Suprapubic skin (tissue), 4 donors: ENCODE results near the gene MYLK4. TPM values are rescaled to one million over a fixed set of nuclear protein-coding genes. Genes with fewer than 3 reads are reported as not detected.
A peak's percentile ranks its signal among the peaks of the same experiment; 100 is the strongest.

Source experiments
- DNase-seq, 2 donors: peaks; one replicate each; pipeline ENCODE4 v3.0.0-alpha.2; 2019; ENCODE audit warnings: low spot score in 2 of 2
- H3K27ac ChIP-seq: fragments of 200-600 bp; sonication (generic); one replicate; pipeline ENCODE4 v1.5.1; 2019
- H3K27me3 ChIP-seq: fragments of 200-600 bp; sonication (generic); one replicate; pipeline ENCODE4 v1.5.1; 2019
- H3K36me3 ChIP-seq: fragments of 200-600 bp; sonication (generic); one replicate; pipeline ENCODE4 v1.5.1; 2019
- H3K4me1 ChIP-seq: fragments of 200-600 bp; sonication (generic); one replicate; pipeline ENCODE4 v1.5.1; 2019
- H3K4me3 ChIP-seq: fragments of 200-600 bp; sonication (generic); one replicate; pipeline ENCODE4 v1.5.1; 2019; ENCODE audit warnings: mild to moderate bottlenecking
- H3K9me3 ChIP-seq: fragments of 200-600 bp; sonication (generic); one replicate; pipeline ENCODE4 v1.5.1; 2019
- CTCF ChIP-seq, 2 donors: fragments of 200-600 bp in 1 of 2; fragments of 450-650 bp in 1 of 2; sonication (generic) in 1 of 2; IDR thresholded peaks; one replicate each; pipeline ENCODE4 v1.5.1; 2016 to 2019; ENCODE audit warnings: antibody characterized with exemption in 2 of 2, mild to moderate bottlenecking in 1 of 2, moderate library complexity in 1 of 2
- EP300 ChIP-seq: sonication (generic); formaldehyde crosslinking; IDR thresholded peaks from one replicate; pipeline ENCODE4 v1.6.1; 2017; ENCODE audit warnings: antibody characterized with exemption
- POLR2A ChIP-seq, 2 donors: fragments of 450-650 bp; IDR thresholded peaks; one replicate each; pipeline ENCODE4 v1.6.1; 2017; ENCODE audit warnings: antibody characterized with exemption in 2 of 2, mild to moderate bottlenecking in 2 of 2, moderate library complexity in 2 of 2
- POLR2AphosphoS5 ChIP-seq, 3 donors: sonication (generic); formaldehyde crosslinking; IDR thresholded peaks; one replicate each; pipeline ENCODE4 v1.6.1; 2017; ENCODE audit warnings: antibody characterized with exemption in 3 of 3
- WGBS: methylation state at CpG from one replicate; pipeline ENCODE4 v1.1.5; 2018; 5-methylcytosine and 5-hydroxymethylcytosine counted together
- total RNA-seq, 4 donors: library from RNA; depleted of rRNA; stranded (reverse); fragments of >200 nt; gene quantifications; one replicate each; pipeline ENCODE4 v1.1.0, GENCODE V29; 2016

Gene MYLK4
- total RNA-seq, 4 donors from 2014 or later = 1.8 to 6.6 (median 3.5) TPM

DNA sequence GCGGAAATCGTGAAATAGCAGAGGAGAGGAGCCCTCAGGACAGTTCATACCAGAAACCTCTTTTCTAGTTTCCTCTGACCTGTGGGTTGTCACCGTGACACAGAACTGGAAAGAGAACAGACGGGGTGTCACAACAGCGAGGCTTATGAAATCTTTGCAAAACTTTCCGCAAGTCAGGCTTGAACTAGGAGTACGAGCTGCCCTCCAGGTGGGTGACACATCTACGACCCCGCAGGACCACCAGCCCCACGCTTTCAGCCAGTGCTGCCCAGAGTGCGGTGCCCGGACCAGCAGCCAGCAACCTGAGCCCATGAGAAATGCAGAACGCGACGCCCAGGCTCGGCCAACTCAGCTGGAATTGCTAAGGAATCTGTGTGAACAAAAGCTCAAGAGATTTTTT, 45.2 kb upstream of the MYLK4 start:
- Histone ChIP-seq H3K36me3 (no peaks in the 10 kb centered on the region), H3K27me3 (no peaks in the 10 kb centered on the region), H3K4me1 (peaks cover 29% of the 10 kb centered on the region), H3K4me3 (no peak overlapping the region), H3K9me3 (no peaks in the 10 kb centered on the region), H3K27ac (no peak overlapping the region)
- DNase-seq = no peak
- 92% methylated on average over 16 of the region's 16 CpGs for WGBS
- TF ChIP-seq POLR2AphosphoS5 (IDR thresholded peaks at IDR 0.05) = no peak
- no peak for TF ChIP-seq POLR2A (IDR thresholded peaks at IDR 0.05)
- TF ChIP-seq EP300 = no peak
- TF ChIP-seq CTCF (IDR thresholded peaks at IDR 0.05) = no peak

DNA sequence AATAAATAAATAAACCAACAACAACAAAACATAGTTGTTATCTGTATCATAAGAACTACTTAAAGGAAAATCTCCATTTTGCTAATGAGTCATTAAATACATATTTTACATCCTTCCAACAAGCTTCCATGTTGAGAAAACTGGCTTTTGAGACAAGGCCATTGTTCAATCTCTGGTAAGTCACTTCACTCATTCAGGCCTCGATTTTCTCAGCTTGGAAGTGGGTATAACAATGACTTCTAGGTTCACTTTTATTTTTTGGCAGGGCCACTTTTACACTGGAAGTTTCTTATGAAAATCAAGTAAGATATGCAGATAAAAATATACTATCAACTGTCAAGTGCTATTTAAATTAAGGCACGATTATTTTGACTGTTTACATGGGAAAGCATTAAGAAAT, 44.4 kb upstream of the MYLK4 start:
- no peak for DNase-seq
- Histone ChIP-seq H3K27ac (no peak overlapping the region), H3K27me3 (no peaks in the 10 kb centered on the region), H3K4me3 (no peak overlapping the region), H3K36me3 (no peaks in the 10 kb centered on the region), H3K4me1 (peaks cover 36% of the 10 kb centered on the region), H3K9me3 (no peaks in the 10 kb centered on the region)
- no peak for TF ChIP-seq POLR2AphosphoS5 (IDR thresholded peaks at IDR 0.05)
- no peak for TF ChIP-seq POLR2A (IDR thresholded peaks at IDR 0.05)
- TF ChIP-seq EP300 = no peak
- no peak for TF ChIP-seq CTCF (IDR thresholded peaks at IDR 0.05)
- 79% methylated on average over 2 of the region's 2 CpGs for WGBS

DNA sequence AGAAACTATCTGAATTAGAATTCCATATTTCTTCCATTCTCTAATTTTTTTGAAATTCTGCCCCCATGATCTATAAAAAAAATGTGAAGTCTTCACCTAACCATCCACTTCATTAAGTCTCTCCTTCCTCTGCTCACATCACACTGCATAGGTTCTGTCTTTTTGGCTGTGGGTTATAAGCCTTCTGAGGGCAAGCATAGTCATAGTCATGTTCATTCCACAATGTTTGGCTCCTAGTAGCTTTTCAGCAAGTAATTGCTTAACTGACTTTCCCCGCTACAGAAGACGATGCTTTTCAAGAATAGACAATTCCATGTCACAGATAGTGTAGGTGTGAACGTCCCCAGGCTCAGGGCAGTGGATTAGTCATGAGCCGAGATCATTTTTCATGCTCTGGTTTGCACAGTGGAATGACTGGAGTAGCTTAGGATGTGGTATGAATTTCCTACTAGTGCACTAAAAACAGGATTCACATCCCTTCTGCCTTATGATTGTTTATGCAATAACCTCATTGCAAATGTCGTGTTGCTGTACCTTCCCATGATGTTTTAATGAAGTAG, 43.5 kb upstream of the MYLK4 start:
- Histone ChIP-seq H3K4me3 (no peak overlapping the region), H3K9me3 (no peaks in the 10 kb centered on the region), H3K27me3 (no peaks in the 10 kb centered on the region), H3K36me3 (no peaks in the 10 kb centered on the region), H3K4me1 (peaks cover 37% of the 10 kb centered on the region), H3K27ac (peak overlapping the region; percentile 39)
- TF ChIP-seq POLR2A (IDR thresholded peaks at IDR 0.05) = no peak
- no peak for TF ChIP-seq CTCF (IDR thresholded peaks at IDR 0.05)
- no peak for TF ChIP-seq POLR2AphosphoS5 (IDR thresholded peaks at IDR 0.05)
- no peak for TF ChIP-seq EP300
- DNase-seq = no peak
- 68% methylated on average over 5 of the region's 5 CpGs for WGBS

DNA sequence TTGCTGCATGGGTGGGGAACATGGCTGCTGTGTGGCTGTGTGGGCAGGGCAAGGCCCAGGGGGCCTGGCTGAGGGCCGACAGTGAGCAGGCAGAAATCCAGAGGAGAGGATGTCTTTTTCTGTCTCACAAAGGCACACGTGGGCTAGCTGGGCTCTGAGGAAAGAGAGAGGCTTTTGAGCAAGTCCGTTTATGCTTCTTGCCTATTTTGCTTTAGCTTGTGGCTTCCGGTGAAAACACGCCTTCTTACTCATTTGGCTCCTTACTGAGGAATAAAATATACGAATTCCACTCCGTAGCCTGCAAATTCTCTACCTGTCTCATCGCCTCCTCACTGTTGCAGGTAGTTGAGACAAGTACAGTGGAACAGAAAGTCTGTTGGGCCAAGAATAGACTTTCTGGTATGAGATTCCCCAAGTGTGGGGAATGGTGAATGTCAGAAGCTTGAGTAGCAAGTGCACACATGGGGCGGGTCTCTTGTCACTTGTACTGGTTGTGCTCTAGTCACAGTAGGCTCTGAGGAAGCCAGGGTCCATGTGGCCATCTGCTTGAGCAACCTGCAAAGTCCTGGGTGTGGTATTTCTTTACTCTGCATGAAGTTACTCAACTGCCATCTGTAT, 42.9 kb upstream of the MYLK4 start:
- 43% methylated on average over 9 of the region's 9 CpGs for WGBS
- no peak overlapping the region for H3K4me3 ChIP-seq
- H3K27me3 ChIP-seq = no peaks in the 10 kb centered on the region
- H3K9me3 ChIP-seq = no peaks in the 10 kb centered on the region
- no peaks in the 10 kb centered on the region for H3K36me3 ChIP-seq
- peak overlapping the region; percentile 39 for H3K27ac ChIP-seq
- DNase-seq = no peak
- TF ChIP-seq CTCF (IDR thresholded peaks at IDR 0.05) = no peak
- no peak for TF ChIP-seq POLR2A (IDR thresholded peaks at IDR 0.05)
- TF ChIP-seq POLR2AphosphoS5 (IDR thresholded peaks at IDR 0.05) = no peak
- no peak for TF ChIP-seq EP300
- peaks cover 37% of the 10 kb centered on the region for H3K4me1 ChIP-seq

DNA sequence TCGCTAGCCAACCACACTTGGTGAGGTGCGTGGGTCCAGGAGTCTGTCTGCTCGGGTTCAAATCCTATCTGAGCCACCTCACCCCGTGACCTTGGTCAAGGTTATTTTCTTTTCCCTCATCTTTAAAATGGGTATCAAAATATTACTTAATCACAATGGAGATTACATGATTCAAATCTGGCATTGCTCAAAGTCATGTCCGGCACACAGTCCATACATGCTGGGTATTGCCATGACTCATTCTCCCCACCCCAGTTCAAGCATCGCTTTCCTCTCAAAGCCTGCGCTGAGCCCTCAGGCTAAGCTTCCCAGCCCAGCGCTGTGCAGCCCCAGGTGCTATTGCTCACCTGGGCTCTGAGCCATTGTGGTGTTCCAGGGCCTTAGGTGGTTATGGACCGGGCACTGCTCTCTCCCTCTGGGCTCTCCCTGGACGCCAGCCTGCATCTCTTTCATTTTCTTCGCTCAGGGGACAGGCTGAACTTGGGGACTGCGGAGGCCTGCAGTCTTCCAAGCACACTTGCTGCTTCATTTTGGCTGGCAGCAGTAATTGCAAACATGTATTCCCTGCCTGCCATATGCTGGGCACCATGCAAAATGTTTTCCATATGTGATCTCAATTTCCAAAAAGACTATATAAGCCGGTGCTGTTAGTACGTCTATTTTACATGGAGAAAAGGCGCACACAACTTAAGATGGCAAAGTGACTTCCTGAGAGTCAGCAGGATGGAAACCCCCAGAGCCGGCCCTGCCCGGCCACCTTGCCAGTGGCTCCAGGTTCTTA, 41.8 kb upstream of the MYLK4 start:
- H3K27me3 ChIP-seq = no peaks in the 10 kb centered on the region
- peak overlapping the region; percentile 39 for H3K27ac ChIP-seq
- no peak overlapping the region for H3K4me3 ChIP-seq
- H3K36me3 ChIP-seq = no peaks in the 10 kb centered on the region
- TF ChIP-seq EP300 = no peak
- no peak for DNase-seq
- peaks cover 37% of the 10 kb centered on the region for H3K4me1 ChIP-seq
- H3K9me3 ChIP-seq = no peaks in the 10 kb centered on the region
- WGBS = 53% methylated on average over 17 of the region's 17 CpGs
